Right kidney (tissue), 1 donor: ENCODE results near the gene SLC2A10.

Experiments
- DNase-seq: peaks from one replicate; pipeline ENCODE4 v3.0.0-alpha.2; 2016

SLC2A10 gene

DNA sequence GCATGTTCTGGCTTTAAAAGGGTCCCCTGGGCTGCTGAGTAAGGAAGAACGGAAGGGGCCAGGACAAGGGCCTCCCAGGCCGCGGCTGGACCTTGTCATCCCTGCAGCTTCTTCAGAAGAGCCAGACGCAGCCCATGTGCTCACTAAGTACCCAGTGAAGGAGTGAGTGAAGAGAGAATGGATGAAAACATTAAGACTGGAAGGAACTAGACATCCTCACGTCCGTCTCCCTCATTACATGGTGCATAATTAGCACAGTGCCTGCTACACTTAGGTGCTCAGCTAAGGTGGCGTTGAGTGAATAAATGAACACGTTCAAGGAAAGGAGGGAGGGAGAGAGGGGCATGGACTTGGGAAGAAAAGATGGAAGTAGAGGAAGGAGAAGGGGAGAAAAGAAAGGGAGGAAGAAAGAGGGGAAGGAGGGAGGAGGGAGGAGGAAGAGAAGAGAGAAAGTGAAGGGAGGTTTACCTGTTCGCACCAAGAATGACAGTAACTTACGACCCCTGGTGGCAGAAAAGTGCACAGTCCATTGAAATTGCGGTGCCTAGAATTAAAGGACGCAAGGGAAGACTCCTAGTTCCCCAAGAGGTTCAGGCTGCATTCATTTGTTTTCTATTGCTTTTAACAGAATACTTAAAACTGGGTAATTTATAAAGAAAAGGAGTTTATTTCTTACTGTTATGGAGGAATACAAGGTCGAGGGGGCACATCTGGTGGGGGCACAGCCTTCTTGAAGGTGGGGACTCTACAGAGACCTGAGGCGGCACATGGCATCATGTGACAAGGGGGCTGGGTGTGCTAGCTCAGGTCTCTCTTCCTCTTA lies 28.2 kb upstream of the SLC2A10 start:
- peak; percentile 56 for DNase-seq

DNA sequence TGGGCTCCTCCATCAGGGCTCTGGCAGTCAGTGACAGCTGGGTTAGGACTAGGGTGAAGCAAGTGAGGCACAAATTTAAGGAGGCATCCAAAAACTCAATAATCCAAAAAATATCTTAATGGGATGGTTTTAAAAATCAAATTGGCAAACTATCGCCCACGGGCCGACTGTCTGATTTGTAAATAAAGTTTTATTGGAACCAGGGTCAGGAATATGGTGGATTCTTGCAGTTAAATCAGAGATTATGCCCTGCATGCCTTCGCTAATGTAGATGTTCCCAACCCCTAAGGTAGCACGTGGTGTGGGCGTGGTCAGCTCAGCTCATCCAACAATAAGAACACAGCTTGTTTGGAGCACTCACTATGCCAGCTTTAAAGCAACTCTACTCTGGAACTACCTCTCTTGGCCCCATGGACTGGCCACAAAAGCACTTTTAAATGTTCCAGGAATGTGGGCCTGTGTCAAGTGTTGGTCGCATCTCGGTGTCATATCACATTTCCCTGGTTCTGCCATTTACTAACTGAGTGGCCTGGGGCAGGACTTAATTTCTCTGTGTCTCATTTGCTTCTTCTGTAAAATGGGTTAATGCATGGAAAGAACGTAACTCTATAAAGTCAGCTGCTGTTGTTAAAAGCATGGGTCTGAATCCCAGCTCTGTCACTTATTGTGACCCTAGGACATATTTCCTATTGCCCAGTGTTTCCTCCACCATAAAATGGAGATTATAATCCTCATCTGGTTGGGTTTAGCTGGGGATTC lies 27.2 kb upstream of the SLC2A10 start:
- no peak for DNase-seq

DNA sequence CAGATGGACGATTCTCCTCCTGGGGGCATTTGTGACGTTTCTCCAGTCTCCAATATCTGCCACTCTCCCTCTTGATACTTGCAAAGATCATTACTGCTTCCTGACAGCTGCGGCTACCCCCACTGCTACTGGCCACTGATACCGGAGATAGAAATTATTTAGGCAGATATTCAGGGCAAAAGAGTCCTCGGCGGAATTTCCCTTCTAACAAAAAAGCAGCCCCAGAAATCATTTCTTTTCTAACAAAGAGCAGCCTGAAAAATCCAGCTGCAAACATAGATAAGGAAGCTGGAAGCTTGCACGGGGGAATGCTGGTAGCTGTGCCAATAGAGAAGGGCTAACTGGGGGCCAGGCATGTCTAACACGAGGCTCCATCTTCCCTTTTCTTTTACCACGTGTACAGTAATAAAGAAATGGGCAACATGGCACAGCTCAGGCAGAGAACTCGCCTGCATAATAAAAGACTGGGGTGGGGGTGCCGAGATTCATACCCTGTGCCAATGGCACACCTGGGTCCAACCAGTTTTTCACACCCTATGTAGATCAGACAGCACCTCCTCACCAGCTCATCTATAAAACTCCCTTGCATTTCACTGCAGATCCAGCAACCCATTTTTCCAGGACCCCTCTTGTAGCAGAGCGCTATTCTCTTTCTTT lies 26.3 kb upstream of the SLC2A10 start:
- no peak for DNase-seq

DNA sequence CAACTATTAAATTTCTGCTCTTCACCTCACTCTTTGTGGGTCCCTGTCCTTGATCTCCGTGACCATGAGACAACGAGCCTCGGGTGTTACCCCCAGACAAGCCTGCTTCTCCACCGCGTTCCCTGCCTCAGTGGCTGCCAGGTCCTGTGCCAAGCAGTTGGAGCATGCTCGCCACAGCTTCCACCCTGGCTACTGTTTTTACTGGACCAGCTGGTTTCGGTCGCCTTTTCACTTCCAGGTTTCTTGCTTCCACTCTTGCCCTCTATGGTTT lies 25.8 kb upstream of the SLC2A10 start:
- DNase-seq: no peak

DNA sequence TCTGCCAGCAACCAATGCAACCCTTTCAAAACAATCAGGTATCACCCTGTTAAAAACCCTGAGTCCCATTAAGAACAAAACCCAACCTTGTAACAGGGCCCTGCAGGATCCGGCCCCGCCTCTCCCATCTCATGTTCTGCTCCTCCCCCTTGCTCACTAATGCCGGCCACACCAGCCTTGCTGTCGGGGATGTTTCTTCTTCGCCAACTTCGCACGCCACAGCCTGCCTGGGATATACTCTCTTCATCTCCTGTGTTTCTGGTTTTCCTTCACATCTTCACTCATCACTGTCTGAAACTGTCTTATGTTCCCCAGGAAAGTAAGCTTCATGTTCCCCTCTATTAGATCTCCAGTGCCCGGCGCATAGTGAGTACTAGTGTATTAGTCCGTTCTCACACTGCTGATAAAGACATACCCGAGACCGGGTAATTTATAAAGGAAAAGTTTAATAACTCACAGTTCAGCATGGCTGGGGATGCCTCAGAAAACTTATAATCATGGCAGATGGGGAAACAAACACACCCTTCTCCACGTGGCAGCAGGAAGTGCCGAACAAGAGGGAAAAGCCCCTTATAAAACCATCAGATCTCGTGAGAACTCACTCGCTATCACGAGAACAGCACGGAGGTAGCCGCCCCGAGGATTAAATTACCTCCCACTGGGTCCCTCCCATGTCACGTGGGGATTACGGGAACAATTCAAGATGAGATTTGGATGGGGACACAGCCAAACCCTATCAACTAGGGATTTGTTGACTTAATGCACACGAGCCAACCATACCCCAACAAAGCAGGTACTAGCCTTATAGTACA lies 25.3 kb upstream of the SLC2A10 start:
- DNase-seq: peak; percentile 69

DNA sequence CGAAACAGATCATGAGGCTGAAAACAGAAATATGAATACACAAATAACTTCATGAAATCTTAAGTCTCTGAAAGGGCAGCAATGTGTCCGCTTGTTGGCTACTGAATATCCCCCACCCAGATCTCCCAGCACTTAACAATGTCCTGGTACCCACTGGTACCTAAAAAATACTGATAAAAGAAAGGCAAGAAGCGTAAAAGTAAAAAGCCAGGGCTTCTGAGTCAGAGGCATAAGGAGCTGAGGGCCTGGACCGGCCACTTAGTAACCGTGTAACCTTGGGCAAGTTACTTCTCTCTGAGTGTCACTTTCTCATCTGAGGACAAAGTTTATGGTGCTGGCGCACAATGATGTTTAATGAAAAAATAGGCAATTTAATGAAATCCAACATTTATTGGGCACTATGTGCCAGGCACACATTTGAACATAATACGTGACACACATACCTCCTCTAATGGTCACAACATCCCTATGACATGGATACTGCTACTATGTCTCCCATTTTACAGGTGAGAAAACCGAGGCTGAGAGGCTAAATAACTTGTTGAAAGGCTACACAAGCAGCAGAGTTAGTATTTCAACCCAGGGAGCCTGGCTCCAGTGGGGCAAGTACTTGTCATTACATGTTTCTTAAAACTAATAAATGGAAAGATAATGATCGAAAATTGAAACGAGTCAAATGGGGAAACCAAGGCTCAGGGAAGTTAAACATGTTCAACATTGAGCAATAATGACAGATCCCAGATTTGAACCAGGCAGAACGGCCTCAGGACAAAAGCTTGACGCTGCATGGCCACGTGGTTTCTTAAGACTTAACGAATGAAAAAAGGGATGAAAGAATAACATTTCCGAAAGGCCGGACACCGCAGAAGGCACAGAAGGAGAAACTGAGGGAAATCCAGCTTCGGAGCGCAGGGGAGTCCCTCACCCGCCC lies 21.0 kb upstream of the SLC2A10 start:
- peak; percentile 14 for DNase-seq

DNA sequence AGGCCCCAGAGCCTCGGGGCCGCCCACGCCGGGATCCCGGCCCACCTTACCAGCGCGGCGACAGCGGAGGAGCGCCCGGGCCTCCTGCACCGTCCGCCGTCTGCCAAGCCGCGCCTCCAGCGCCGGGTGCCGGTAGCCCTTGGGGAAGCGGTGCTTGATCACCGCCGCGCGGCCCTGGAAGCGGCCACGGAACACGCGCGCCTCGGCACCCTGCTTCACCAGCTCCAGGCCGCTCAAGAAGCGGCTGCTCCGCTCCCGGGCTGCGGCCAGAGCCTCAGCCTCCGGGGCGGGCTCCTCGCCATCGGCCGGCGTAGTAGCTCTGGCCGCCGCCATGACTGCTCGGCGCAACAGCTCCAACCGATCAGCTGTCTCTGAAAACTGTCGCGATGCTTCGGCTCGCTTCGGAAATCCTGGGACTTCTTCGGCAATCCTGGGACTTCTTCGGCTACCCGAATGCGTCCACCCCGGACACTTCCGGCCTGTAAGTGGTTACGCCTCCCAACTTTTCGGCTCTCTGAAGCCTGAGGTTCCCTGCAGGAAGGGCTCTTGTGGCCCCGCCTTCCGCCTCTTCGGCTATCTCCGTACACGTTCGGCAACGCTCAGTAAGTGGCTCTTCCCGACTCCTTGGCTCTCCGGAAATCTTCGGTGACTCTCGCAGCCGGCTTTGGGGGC lies 20.2 kb upstream of the SLC2A10 start, which contains the start of gene TP53RK:
Gene TP53RK, minus strand, starts transcription at position 363 of the 672 bp plus-strand sequence. Its CDS starts 30 bp downstream, at position 333.
- DNase-seq: peak; percentile 98

DNA sequence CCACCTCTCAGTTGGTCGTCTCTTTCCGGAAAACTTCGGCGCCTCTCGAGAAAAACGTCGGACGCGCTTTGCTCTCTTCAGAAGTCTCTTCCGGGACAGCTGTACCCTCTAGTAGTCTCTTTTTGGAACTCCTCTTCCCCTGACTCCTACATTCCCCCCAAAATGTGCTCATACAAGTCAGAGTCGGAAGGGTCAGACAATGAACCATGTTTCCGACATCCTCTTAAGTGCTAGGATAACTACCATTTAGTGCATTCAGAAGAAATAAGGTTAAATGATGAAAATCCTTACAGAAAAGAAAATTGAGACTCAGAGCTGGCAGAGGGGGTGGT lies 19.7 kb upstream of the SLC2A10 start:
- no peak for DNase-seq

DNA sequence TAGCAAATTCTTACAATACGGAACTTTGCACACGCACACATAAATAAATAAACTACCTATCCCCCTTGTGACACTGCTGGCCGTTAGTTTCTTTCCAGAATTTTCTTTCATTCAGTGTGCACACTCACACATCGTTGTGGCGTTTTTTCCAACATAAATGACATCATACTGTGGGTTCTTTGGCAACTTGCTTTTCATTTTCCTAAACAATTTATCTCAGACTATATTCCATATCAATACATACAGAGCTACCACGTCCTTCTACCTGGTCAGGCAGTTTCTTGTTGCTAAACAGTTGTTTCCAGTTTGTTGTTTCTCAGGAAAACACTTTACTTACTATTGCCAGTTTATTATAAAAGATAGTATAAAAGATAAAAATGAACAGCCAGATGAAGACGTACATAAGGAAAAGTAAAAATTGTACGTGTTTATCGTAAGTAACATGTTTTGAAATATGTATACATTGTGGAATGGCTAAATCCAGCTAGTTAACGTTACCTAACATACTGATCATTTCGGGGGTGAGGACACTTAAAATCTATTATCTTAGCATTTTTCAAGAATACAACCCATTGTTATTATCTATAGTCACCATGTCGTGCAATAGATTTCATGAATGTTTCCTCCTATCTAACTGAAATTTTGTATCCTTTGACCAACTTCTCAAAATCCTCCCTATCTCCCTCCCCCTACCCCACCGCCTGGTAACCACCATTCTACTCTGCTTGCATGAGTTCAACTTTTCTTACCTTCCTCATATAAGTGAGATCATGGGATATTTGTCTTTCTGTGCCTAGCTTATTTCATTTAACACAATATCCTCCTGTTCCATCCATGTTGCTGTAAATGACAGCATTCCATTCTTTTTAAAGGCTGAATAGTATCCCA lies 19.0 kb upstream of the SLC2A10 start:
- peak; percentile 18 for DNase-seq

DNA sequence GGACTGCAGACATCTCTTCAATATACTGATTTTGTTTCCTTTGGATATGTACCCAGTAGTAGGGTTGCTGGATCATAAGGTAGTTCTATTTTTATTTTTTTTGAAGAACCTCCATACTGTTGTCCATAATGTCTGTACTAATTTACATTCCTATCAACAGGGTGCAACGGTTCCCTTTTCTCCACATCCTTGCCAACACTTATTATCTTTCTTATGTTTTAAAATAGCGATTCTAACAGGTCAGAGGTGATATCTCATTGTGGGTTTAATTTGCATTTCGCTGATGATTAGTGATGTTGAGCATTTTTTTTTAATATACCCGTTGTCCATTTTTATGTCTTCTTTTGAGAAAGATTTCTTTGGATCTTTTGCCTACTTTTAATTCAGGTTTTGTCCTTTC lies 18.3 kb upstream of the SLC2A10 start:
- DNase-seq: no peak

DNA sequence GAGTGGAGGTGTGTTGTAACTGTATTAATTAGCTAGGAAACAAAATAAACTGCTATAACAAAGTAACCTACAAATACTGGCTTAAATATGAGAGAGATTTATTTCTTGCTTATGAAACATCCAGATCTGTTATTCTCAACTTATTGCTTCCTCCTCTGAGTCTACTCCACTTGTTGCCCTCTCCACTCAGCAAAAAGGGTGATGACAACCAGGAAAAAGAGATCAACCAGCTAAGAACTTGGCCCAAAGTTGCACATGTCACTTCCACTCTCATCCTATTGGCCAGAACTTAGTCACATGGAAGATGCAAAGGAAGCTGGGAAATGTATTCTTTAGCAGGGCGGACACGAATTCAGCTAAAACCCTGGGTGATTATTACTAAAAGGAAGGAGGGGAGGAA lies 15.0 kb upstream of the SLC2A10 start:
- DNase-seq: no peak

DNA sequence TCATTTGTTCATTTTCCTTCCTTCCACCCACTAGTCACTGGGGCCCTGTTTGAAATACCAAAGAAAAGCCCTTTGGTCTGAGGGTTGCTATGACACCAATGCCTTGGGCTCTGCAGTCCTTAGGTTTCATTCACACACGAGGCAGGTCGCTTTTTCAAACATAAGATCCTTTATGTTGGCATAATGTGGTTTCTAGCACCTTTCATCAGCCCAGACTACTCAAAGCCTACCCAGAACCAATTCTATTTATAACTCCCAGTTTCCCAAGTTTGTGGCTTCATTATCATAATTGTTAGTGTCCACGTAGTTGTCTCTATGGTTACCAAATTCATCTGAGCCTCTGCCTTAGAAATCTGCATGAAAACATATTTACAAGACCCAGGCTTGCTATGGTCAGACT lies 13.6 kb upstream of the SLC2A10 start:
- DNase-seq: no peak

DNA sequence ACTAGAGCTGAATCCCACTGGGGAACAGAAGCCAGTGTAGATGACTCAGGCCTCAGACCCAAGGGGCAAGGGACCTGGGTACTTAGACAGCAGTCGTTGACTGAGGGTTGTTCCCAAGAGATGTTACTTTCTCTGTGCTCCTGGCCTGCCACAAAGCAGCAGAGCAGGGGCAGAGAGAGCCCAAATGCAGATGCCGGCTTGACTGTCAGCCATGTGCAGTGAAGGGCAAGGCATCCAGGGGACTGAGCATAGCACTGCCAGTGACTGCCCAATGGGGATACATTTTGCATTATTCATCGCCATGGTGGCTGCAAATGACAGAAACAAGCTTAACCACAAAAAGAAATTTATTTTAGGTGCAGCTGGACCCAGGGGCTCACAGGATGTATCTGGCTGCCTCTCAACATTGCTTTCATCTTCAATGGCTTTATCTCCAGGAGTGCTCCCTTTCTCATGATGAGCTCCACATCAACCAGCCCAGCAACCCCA lies 12.6 kb upstream of the SLC2A10 start:
- DNase-seq: no peak

DNA sequence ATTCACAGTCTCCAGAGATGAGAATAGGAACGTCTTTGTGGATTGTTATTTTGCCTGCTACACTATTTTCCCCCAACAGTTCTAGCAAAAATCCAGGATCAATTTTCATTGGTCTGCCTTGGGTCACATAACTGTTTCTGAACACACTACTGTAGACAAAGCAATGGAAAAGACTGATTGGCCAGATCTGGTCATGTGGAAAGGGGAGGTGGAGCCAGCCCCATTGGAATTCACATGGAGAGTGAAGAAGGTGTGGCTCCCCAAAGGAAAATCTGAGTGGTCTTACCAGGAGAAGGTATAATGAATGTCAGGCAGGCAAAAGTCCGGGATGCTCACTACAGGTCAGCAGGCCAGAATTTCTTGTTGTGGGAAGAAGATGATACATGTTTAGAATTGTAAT lies 10.7 kb upstream of the SLC2A10 start:
- DNase-seq: no peak

DNA sequence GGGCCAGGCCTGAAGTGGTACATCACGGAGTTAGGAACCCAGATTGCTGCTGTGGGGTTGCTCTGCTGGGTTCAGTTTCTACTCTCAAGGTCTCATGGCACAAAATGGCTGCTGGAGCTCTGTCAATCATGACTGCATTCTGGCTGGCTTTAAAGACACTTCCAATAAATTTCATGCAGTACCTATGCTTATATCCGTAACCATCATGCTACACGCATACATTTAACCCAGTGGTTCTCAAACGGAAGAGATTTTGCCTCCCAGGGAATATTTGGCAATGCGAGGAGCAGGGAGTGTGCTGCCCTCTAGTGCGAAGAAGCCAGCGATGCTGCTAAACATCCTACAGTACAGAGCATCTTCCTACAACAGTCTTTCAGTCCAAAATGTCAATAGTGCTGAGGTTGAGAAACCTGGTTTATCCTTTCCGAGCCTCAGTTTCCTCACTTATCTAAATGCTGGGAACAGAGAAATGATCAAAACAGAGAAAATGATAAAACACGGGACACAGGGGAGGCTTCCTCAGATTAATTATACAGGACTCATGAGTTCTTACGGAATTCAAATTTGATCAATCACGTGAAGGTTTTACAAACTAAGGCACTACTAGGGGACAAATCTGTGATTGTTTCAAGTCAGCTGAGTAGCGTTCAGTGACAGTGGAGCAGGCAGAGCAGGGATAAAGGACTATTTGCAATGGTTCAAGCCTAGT lies 9.6 kb upstream of the SLC2A10 start:
- DNase-seq: no peak

DNA sequence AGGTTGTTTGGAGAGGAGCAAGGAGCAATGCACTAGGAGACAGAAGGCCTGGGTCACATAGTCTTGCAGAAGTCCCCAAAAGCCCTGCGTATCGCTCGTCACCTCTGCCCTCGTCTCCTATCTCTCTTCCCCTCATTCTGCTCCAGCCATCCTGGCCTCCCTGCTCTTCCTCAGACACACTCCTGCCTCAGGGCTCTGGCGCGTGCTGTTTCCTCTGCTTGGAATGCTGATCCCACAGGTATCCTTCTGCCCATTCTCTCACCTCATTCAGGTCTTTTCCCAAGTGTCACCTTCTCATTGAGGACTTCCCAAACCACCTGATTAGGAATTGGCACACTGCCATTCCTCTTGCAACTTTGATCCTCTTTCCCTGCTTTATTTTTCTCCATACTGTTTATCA lies 9.0 kb upstream of the SLC2A10 start:
- no peak for DNase-seq

DNA sequence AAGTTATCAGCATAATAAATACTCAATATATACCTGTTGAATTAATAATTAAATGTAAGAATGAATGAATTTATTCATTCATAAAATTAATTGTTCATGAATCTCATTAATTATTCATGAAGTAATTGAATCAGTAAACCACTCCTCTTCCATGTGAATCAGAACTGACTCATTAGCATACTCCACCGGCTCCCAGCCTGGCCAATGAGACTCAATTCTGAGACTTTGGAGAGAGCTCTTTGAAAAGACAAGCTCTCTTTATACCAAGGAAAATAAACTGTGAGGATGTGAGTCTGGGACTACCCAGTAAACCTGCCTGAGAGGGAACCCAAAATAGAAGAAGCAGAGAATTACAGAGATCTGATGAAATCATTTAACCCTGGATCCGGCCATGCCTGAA lies 8.4 kb upstream of the SLC2A10 start:
- DNase-seq: no peak

DNA sequence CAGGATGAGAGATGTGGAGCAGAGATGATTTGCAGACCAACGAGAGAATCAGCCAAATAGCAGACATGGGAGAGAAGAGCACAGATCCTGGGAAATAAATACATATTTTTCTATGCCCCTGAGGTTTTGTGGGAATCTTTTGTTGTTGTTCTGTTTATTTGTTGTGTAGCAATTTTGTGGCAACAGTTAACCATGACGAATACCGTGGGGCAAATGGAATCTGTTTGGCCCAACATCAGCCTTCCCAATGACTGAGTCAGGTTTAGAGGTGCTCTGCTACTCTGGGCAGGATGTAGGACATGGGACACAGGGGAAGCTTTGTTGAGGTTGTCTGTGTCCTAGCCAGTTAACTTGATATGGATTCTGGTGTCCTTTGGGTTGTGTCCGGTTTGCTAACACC lies 7.9 kb upstream of the SLC2A10 start:
- no peak for DNase-seq

DNA sequence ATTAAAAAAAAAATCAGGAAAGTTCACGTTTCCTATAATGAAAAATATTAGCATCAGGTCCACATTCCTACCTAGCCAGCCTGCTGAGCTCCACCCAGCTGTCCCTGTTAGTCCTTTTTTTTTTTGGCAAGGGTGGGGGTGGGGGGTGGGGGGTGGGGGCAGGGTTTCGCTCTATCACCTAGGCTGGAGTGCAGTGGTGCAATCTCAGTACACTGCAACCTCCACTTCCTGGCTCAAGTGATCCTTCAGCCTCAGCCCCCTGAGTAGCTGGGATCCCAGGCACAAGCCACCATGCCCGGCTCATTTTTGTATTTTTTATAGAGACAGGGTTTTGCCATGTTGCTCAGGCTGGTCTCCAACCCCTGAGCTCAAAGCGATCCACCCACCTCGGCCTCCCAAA lies 7.5 kb upstream of the SLC2A10 start:
- no peak for DNase-seq
